Measurements from ENCODE around the gene NKX6-2. TPM values are rescaled to one million over a fixed set of nuclear protein-coding genes. Genes with fewer than 3 reads are reported as not detected.
"Not testable (repeated sequence)": the region's sequence is repeated elsewhere in the genome, so short reads cannot be mapped to it uniquely, and the experiment has no call there.

Gene NKX6-2
- total RNA-seq, 5 donors from 2014 or later (not counting 1 experiment from before 2014, with no cell fraction given) = not detected

GRCh38 chr10:132792099-132792498, 6.2 kb upstream of the NKX6-2 start:
- H3K4me3 ChIP-seq (ENCODE audit: control insufficient read depth in 1 of 2, extremely low read depth in 1 of 2, low read length in 1 of 2); H3K36me3 ChIP-seq (ENCODE audit: control insufficient read depth in 2 of 2, extremely low read depth in 1 of 2, insufficient read depth in 1 of 2, low read length in 1 of 2); DNase-seq; H3K9me3 ChIP-seq; H3K4me1 ChIP-seq (ENCODE audit: control insufficient read depth in 1 of 2, extremely low read depth in 1 of 2, insufficient read depth in 2 of 2, low read length in 2 of 2); H3K27ac ChIP-seq (ENCODE audit: low read length); H3K9me3 Mint-ChIP-seq; H3K27ac Mint-ChIP-seq; H3K4me1 Mint-ChIP-seq; H3K4me3 Mint-ChIP-seq; CTCF ChIA-PET; ATAC-seq (replicated peaks in 1 of 4); POLR2A ChIA-PET; H3K36me3 Mint-ChIP-seq: not testable (repeated sequence)
- H3K27me3 ChIP-seq (replicated peaks in 1 of 2; ENCODE audit: control insufficient read depth in 2 of 2, extremely low read depth in 1 of 2, insufficient read depth in 2 of 2, low read length in 1 of 2) = peaks cover 0 to 56% of the 10 kb centered on the region in 2 experiments
- peaks cover 0 to 12% of the 10 kb centered on the region in 2 donors for H3K27me3 Mint-ChIP-seq
- 98% methylated on average over 19 of the region's 33 CpGs for WGBS (ENCODE audit: insufficient coverage)

- peak in 1 of 4 experiments; percentile 12 for ATAC-seq (replicated peaks in 1 of 4)
- POLR2A ChIA-PET = no interaction called here
- H3K27ac ChIP-seq (ENCODE audit: low read length) = no peak overlapping the region
- CTCF ChIA-PET = no interaction called here
- WGBS (ENCODE audit: insufficient coverage) = 51% methylated on average over 21 of the region's 31 CpGs
- H3K9me3 ChIP-seq = no peaks in the 10 kb centered on the region
- no peak for DNase-seq
- peaks cover 0 to 12% of the 10 kb centered on the region in 2 donors for H3K27me3 Mint-ChIP-seq
- no peaks in the 10 kb centered on the region for H3K4me1 Mint-ChIP-seq
- H3K4me3 ChIP-seq (ENCODE audit: control insufficient read depth in 1 of 2, extremely low read depth in 1 of 2, low read length in 1 of 2) = no peak overlapping the region
- no peak overlapping the region for H3K4me3 Mint-ChIP-seq
- peaks cover 0 to 63% of the 10 kb centered on the region in 2 experiments for H3K27me3 ChIP-seq (replicated peaks in 1 of 2; ENCODE audit: control insufficient read depth in 2 of 2, extremely low read depth in 1 of 2, insufficient read depth in 2 of 2, low read length in 1 of 2)
- H3K27ac Mint-ChIP-seq = no peak overlapping the region
- H3K9me3 Mint-ChIP-seq = no peaks in the 10 kb centered on the region
- H3K4me1 ChIP-seq (ENCODE audit: control insufficient read depth in 1 of 2, extremely low read depth in 1 of 2, insufficient read depth in 2 of 2, low read length in 2 of 2) = peaks cover 0 to 2% of the 10 kb centered on the region in 2 experiments
- no peaks in the 10 kb centered on the region for H3K36me3 ChIP-seq (ENCODE audit: control insufficient read depth in 2 of 2, extremely low read depth in 1 of 2, insufficient read depth in 1 of 2, low read length in 1 of 2)
- H3K36me3 Mint-ChIP-seq = no peaks in the 10 kb centered on the region
Measured at GRCh38 chr10:132790934-132791829, 5.2 kb upstream of the NKX6-2 start.

DNA sequence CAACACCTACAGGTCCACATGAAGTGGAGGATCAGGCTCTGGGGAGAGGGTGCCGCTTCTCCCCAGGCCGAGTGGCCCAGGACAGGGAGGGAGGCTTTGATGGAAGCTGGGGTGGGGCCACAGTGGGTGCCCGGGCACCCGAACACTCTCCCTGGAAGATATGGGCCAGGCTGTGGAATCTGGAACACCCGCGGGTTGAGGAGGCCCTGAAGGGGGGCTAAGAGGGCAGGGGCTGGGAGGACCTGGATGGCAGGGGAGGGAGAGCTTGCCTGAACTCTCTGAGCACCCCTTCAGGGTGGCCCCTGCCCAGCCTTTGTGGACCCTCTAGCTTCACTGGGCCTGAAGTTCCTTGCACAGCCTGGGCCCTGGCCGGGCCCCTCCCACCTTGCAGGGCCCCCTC, 4.5 kb upstream of the NKX6-2 start:
- no peaks in the 10 kb centered on the region for H3K4me1 Mint-ChIP-seq
- H3K27me3 ChIP-seq (replicated peaks in 1 of 2; ENCODE audit: control insufficient read depth in 2 of 2, extremely low read depth in 1 of 2, insufficient read depth in 2 of 2, low read length in 1 of 2) = peaks cover 0 to 64% of the 10 kb centered on the region in 2 experiments
- H3K27ac Mint-ChIP-seq = no peak overlapping the region
- no peaks in the 10 kb centered on the region for H3K9me3 Mint-ChIP-seq
- peaks cover 0 to 2% of the 10 kb centered on the region in 2 experiments for H3K4me1 ChIP-seq (ENCODE audit: control insufficient read depth in 1 of 2, extremely low read depth in 1 of 2, insufficient read depth in 2 of 2, low read length in 2 of 2)
- CTCF ChIA-PET = no interaction called here
- H3K27ac ChIP-seq (ENCODE audit: low read length) = no peak overlapping the region
- WGBS (ENCODE audit: insufficient coverage) = 51% methylated on average over 7 of the region's 7 CpGs
- no peak overlapping the region for H3K4me3 Mint-ChIP-seq
- no peak for DNase-seq
- H3K36me3 ChIP-seq (ENCODE audit: control insufficient read depth in 2 of 2, extremely low read depth in 1 of 2, insufficient read depth in 1 of 2, low read length in 1 of 2) = no peaks in the 10 kb centered on the region
- H3K36me3 Mint-ChIP-seq = no peaks in the 10 kb centered on the region
- H3K4me3 ChIP-seq (ENCODE audit: control insufficient read depth in 1 of 2, extremely low read depth in 1 of 2, low read length in 1 of 2) = no peak overlapping the region
- H3K9me3 ChIP-seq = no peaks in the 10 kb centered on the region
- no peak for ATAC-seq (replicated peaks in 1 of 4)
- POLR2A ChIA-PET = no interaction called here
- H3K27me3 Mint-ChIP-seq = peaks cover 0 to 12% of the 10 kb centered on the region in 2 donors

- Mint-ChIP-seq H3K36me3 (no peaks in the 10 kb centered on the region), H3K4me1 (no peaks in the 10 kb centered on the region), H3K4me3 (no peak overlapping the region), H3K9me3 (no peaks in the 10 kb centered on the region), H3K27ac (no peak overlapping the region), H3K27me3 (peaks cover 0 to 12% of the 10 kb centered on the region in 2 donors)
- no peak for ATAC-seq (replicated peaks in 1 of 4)
- no peak for DNase-seq
- CTCF ChIA-PET = no interaction called here
- H3K9me3 ChIP-seq = no peaks in the 10 kb centered on the region
- 82% methylated on average over 9 of the region's 15 CpGs for WGBS (ENCODE audit: insufficient coverage)
- no peak overlapping the region for H3K4me3 ChIP-seq (ENCODE audit: control insufficient read depth in 1 of 2, extremely low read depth in 1 of 2, low read length in 1 of 2)
- POLR2A ChIA-PET = no interaction called here
- H3K4me1 ChIP-seq (ENCODE audit: control insufficient read depth in 1 of 2, extremely low read depth in 1 of 2, insufficient read depth in 2 of 2, low read length in 2 of 2) = peaks cover 0 to 2% of the 10 kb centered on the region in 2 experiments
- peaks cover 0 to 65% of the 10 kb centered on the region in 2 experiments for H3K27me3 ChIP-seq (replicated peaks in 1 of 2; ENCODE audit: control insufficient read depth in 2 of 2, extremely low read depth in 1 of 2, insufficient read depth in 2 of 2, low read length in 1 of 2)
- no peak overlapping the region for H3K27ac ChIP-seq (ENCODE audit: low read length)
- H3K36me3 ChIP-seq (ENCODE audit: control insufficient read depth in 2 of 2, extremely low read depth in 1 of 2, insufficient read depth in 1 of 2, low read length in 1 of 2) = no peaks in the 10 kb centered on the region
Measured at GRCh38 chr10:132789659-132790148, 3.8 kb upstream of the NKX6-2 start.

DNA sequence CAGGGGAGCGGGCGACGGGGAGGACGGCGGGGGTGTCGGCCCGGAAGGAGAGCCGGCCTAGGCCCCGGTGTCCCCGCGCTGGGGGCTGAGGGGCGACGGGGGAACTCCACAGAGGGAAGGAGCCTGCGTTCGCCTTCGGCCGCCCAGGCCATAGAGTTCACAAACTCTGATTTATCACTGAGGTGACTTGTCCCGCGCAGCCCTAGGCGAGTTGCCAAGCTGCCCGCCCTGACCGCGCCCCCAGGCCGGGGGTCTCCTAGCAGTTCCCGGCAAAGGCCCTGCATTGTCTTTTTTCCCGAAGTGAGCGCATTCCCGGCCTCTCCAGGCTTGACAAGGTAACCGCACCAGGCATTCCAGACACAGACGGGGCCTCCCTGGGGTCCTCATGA, 2.9 kb upstream of the NKX6-2 start:
- H3K27me3 Mint-ChIP-seq = peaks cover 0 to 13% of the 10 kb centered on the region in 2 donors
- DNase-seq (no peak), ATAC-seq (replicated peaks in 1 of 4) (no peak)
- Histone ChIP-seq H3K27me3 (replicated peaks in 1 of 2; ENCODE audit: control insufficient read depth in 2 of 2, extremely low read depth in 1 of 2, insufficient read depth in 2 of 2, low read length in 1 of 2) (peaks cover 0 to 69% of the 10 kb centered on the region in 2 experiments), H3K4me1 (ENCODE audit: control insufficient read depth in 1 of 2, extremely low read depth in 1 of 2, insufficient read depth in 2 of 2, low read length in 2 of 2) (peaks cover 0 to 4% of the 10 kb centered on the region in 2 experiments), H3K36me3 (ENCODE audit: control insufficient read depth in 2 of 2, extremely low read depth in 1 of 2, insufficient read depth in 1 of 2, low read length in 1 of 2) (no peaks in the 10 kb centered on the region), H3K9me3 (no peaks in the 10 kb centered on the region), H3K4me3 (ENCODE audit: control insufficient read depth in 1 of 2, extremely low read depth in 1 of 2, low read length in 1 of 2) (no peak overlapping the region), H3K27ac (ENCODE audit: low read length) (no peak overlapping the region)
- WGBS (ENCODE audit: insufficient coverage) = 3% methylated on average over 30 of the region's 30 CpGs
- peaks cover 0 to 2% (median under 1%) of the 10 kb centered on the region in 3 donors for H3K4me1 Mint-ChIP-seq
- H3K4me3 Mint-ChIP-seq = no peak overlapping the region
- no peaks in the 10 kb centered on the region for H3K9me3 Mint-ChIP-seq
- no peak overlapping the region for H3K27ac Mint-ChIP-seq
- POLR2A ChIA-PET = no interaction called here
- H3K36me3 Mint-ChIP-seq = no peaks in the 10 kb centered on the region
- CTCF ChIA-PET = no interaction called here

DNA sequence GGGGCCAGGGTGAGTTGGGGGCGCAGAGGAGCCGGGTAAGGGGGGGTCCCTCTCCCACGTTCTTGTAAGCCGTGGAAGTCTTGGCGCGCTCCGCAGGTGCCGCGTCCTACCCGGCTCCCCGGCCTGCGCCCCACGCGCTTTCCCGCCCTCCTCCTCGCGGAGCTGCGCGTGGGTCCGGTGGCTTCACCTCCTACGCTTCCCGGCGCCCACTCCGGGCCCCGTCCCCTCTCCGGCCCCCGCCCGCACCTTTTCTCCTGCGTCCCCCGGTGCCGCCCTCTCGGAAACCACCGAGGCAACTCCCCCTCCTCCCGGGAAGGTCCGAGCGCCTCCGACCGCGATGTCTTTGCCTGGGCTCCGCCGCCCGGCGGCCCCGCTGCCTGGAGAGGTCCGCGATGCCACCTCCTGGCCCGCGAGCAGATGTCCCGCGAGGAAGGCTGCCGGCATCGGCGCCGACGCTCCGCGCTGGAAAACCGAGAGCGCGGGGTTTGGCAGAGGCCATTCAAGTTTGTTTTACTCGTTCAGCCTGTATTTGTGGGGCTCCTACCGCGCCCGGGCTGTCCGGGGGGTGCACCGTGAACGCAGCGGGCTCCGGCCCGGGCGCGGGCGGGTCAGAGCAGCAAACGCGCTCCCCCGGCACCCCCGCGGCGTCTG, 2.4 kb upstream of the NKX6-2 start:
- Mint-ChIP-seq H3K9me3 (no peaks in the 10 kb centered on the region), H3K4me3 (no peak overlapping the region), H3K4me1 (peaks cover 0 to 4% (median 2%) of the 10 kb centered on the region in 3 donors), H3K27me3 (peaks cover 0 to 19% of the 10 kb centered on the region in 2 donors), H3K27ac (no peak overlapping the region), H3K36me3 (peaks cover 4% of the 10 kb centered on the region)
- peaks cover 3 to 70% of the 10 kb centered on the region in 2 experiments for H3K27me3 ChIP-seq (replicated peaks in 1 of 2; ENCODE audit: control insufficient read depth in 2 of 2, extremely low read depth in 1 of 2, insufficient read depth in 2 of 2, low read length in 1 of 2)
- no peak for ATAC-seq (replicated peaks in 1 of 4)
- peaks cover 0 to 4% of the 10 kb centered on the region in 2 experiments for H3K4me1 ChIP-seq (ENCODE audit: control insufficient read depth in 1 of 2, extremely low read depth in 1 of 2, insufficient read depth in 2 of 2, low read length in 2 of 2)
- no peaks in the 10 kb centered on the region for H3K9me3 ChIP-seq
- 5% methylated on average over 78 of the region's 79 CpGs for WGBS (ENCODE audit: insufficient coverage)
- DNase-seq = no peak
- ChIA-PET CTCF (no interaction called here), POLR2A (no interaction called here)
- H3K36me3 ChIP-seq (ENCODE audit: control insufficient read depth in 2 of 2, extremely low read depth in 1 of 2, insufficient read depth in 1 of 2, low read length in 1 of 2) = no peaks in the 10 kb centered on the region
- H3K27ac ChIP-seq (ENCODE audit: low read length) = no peak overlapping the region
- H3K4me3 ChIP-seq (ENCODE audit: control insufficient read depth in 1 of 2, extremely low read depth in 1 of 2, low read length in 1 of 2) = no peak overlapping the region
